Liver (tissue), 9 donors: Measurements from ENCODE around the gene C1orf174. TPM values are rescaled to one million over a fixed set of nuclear protein-coding genes. Genes with fewer than 3 reads are reported as not detected.

Experiments used
- DNase-seq: peaks from one replicate; pipeline ENCODE4 v3.0.0-alpha.2; 2017; ENCODE audit warnings: low spot score
- H3K27ac ChIP-seq, 2 donors: one replicate each; pipeline ENCODE4 v1.7.0; 2013; ENCODE audit warnings: inconsistent platforms in 2 of 2, low read length in 2 of 2, control low read depth in 1 of 2, low read depth in 1 of 2, mild to moderate bottlenecking in 1 of 2
- H3K27me3 ChIP-seq, 4 donors: one replicate each; pipeline versions ENCODE4 v1.6.1 to v1.7.0; 2013; ENCODE audit warnings: low read length in 3 of 4, inconsistent platforms in 1 of 4, mild to moderate bottlenecking in 1 of 4, moderate library complexity in 1 of 4; ENCODE audit not compliant: control insufficient read depth in 4 of 4, insufficient read depth in 4 of 4
- H3K36me3 ChIP-seq, 4 donors: one replicate each; pipeline versions ENCODE4 v1.6.1 to v1.7.0; 2013; ENCODE audit warnings: low read length in 3 of 4, mild to moderate bottlenecking in 3 of 4, low read depth in 1 of 4, moderate library complexity in 1 of 4; ENCODE audit not compliant: control insufficient read depth in 4 of 4, insufficient read depth in 3 of 4
- H3K4me1 ChIP-seq, 4 donors: one replicate each; pipeline versions ENCODE4 v1.6.1 to v1.7.0; 2013; ENCODE audit warnings: low read length in 3 of 4, mild to moderate bottlenecking in 3 of 4, moderate library complexity in 1 of 4; ENCODE audit not compliant: control insufficient read depth in 4 of 4, insufficient read depth in 4 of 4
- H3K4me3 ChIP-seq, 3 donors: one replicate each; pipeline versions ENCODE4 v1.6.1 to v1.7.0; 2013; ENCODE audit warnings: low read length in 3 of 3, control low read depth in 1 of 3, low read depth in 1 of 3, mild to moderate bottlenecking in 1 of 3
- H3K9ac ChIP-seq, 2 donors: one replicate each; pipeline ENCODE4 v1.7.0; 2013; ENCODE audit warnings: low read length in 2 of 2, mild to moderate bottlenecking in 2 of 2, moderate library complexity in 2 of 2, control low read depth in 1 of 2, low read depth in 1 of 2
- H3K9me3 ChIP-seq, 4 donors: one replicate each; pipeline versions ENCODE4 v1.6.1 to v1.7.0; 2013; ENCODE audit warnings: low read length in 3 of 4; ENCODE audit not compliant: control insufficient read depth in 4 of 4
- EGR1 ChIP-seq, 2 donors: IDR thresholded peaks; 2 replicates each; pipeline ENCODE4 v1.6.1; 2016 to 2018; ENCODE audit warnings: antibody characterized with exemption in 2 of 2, low read depth in 2 of 2
- FOXA1 ChIP-seq: IDR thresholded peaks from 2 replicates; pipeline ENCODE4 v1.6.1; 2016; ENCODE audit warnings: antibody characterized with exemption
- FOXA2 ChIP-seq: IDR thresholded peaks from 2 replicates; pipeline ENCODE4 v1.6.1; 2016; ENCODE audit warnings: antibody characterized with exemption
- GABPA ChIP-seq, 2 donors: IDR thresholded peaks in 1 of 2; conservative IDR thresholded peaks in 1 of 2; 2 replicates each; pipeline ENCODE4 v1.6.1; 2016; ENCODE audit warnings: antibody characterized with exemption in 2 of 2, mild to moderate bottlenecking in 1 of 2, moderate library complexity in 1 of 2
- HNF4A ChIP-seq, 2 donors: conservative IDR thresholded peaks; 2 replicates each; pipeline ENCODE4 v1.6.1; 2016; ENCODE audit warnings: antibody characterized with exemption in 2 of 2, mild to moderate bottlenecking in 2 of 2
- HNF4G ChIP-seq: IDR thresholded peaks from 2 replicates; pipeline ENCODE4 v1.6.1; 2016; ENCODE audit warnings: antibody characterized with exemption
- JUND ChIP-seq, 2 donors: IDR thresholded peaks; 2 replicates each; pipeline ENCODE4 v1.6.1; 2016; ENCODE audit warnings: antibody characterized with exemption in 2 of 2
- NR2F2 ChIP-seq: IDR thresholded peaks from 2 replicates; pipeline ENCODE4 v1.6.1; 2016; ENCODE audit warnings: antibody characterized with exemption
- RAD21 ChIP-seq, 2 donors: IDR thresholded peaks; 2 replicates each; pipeline ENCODE4 v1.6.1; 2016; ENCODE audit warnings: antibody characterized with exemption in 2 of 2, mild to moderate bottlenecking in 2 of 2
- RXRA ChIP-seq, 2 donors: IDR thresholded peaks; 2 replicates each; pipeline ENCODE4 v1.6.1; 2017 to 2018; ENCODE audit warnings: antibody characterized with exemption in 2 of 2, mild to moderate bottlenecking in 1 of 2
- SP1 ChIP-seq: IDR thresholded peaks from 2 replicates; pipeline ENCODE4 v1.6.1; 2018; ENCODE audit warnings: antibody characterized with exemption, mild to moderate bottlenecking
- TAF1 ChIP-seq: conservative IDR thresholded peaks from 2 replicates; pipeline ENCODE4 v1.6.1; 2016; ENCODE audit warnings: antibody characterized with exemption, mild to moderate bottlenecking
- YY1 ChIP-seq: IDR thresholded peaks from 2 replicates; pipeline ENCODE4 v1.6.1; 2016; ENCODE audit warnings: antibody characterized with exemption, mild to moderate bottlenecking
- WGBS: extraction: QIAGEN DNeasy Blood & Tissue Kit; methylation state at CpG from one replicate; pipeline ENCODE4 v1.1.7; 2013; 5-methylcytosine and 5-hydroxymethylcytosine counted together
- polyA plus RNA-seq, 2 donors: library from polyadenylated mRNA; stranded (reverse) in 1 of 2; unstranded in 1 of 2; fragments of 200-250 nt in 1 of 2; fragments of >200 nt in 1 of 2; fragmentation: Nextera tagmentation in 1 of 2; extraction: Ambion mirVana in 1 of 2; gene quantifications; one replicate each; pipeline versions ENCODE4 v1.2.1 to v1.2.3, GENCODE V29; 2013 to 2015
- total RNA-seq, 2 donors: library from RNA; depleted of rRNA; stranded (reverse); fragments of >200 nt; gene quantifications; one replicate each; pipeline ENCODE4 v1.2.3, GENCODE V29; 2014
- TF ChIP-seq, protein P1 (sequence below): fragments of 150-350 bp; IDR thresholded peaks from 2 replicates; pipeline ENCODE4 v1.5.1; 2017; ENCODE audit warnings: improper control_type of control experiment, low read depth, low read length; ENCODE audit not compliant: missing input control
- TF ChIP-seq, protein P2 (sequence below): IDR thresholded peaks from 2 replicates; pipeline ENCODE4 v1.6.1; 2016; ENCODE audit warnings: antibody characterized with exemption
- TF ChIP-seq, protein P3 (sequence below): IDR thresholded peaks from 2 replicates; pipeline ENCODE4 v1.6.1; 2016; ENCODE audit warnings: antibody characterized with exemption, mild to moderate bottlenecking
- TF ChIP-seq, protein P4 (sequence below): IDR thresholded peaks from 2 replicates; pipeline ENCODE4 v1.6.1; 2016; ENCODE audit warnings: antibody characterized with exemption
- TF ChIP-seq, protein P5 (sequence below): IDR thresholded peaks from 2 replicates; pipeline ENCODE4 v1.6.1; 2016; ENCODE audit warnings: antibody characterized with exemption
- donor health status: healthy.
- donor health status: healthy.
- donor health status: healthy.
- donor health status: healthy.
- donor health status: healthy.

Gene C1orf174
- total and polyA plus RNA-seq, 4 donors = 10.4 to 17.0 (median 13.8) TPM

DNA sequence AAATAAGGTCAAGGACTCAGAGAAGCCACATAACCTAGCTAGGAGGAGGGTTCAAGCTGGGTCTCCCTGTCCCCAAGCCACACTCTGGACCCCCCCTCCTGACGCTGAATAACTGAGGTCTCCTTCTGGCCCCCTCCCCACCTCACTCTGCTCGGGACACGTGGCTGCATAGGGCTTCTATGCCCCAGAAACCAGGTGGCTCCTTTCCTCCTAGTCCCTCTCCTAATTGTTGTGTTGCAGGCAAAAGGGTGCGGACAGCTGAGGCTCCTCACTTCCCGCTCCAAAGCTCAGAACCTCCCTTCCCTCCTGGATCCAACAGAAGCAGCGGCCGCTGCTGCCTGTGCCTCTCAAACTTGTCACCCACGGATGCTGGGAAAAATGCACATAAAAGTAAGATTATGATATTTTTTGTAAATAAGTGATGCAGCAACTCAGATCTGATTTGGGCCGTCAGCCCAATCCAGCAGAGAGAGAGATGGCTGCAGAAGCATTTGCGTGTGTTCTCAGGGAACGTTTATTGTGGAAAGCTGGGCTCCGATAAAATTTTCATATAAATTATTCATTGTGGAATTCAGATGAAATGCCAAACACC lies 40.8 kb upstream of the C1orf174 start:
- H3K4me1 ChIP-seq = no peaks in the 10 kb centered on the region
- WGBS = 67% methylated on average over 12 of the region's 12 CpGs

More for the DNA sequence above, 40.8 kb upstream of the C1orf174 start:
- H3K27me3 ChIP-seq = peaks cover 0 to 5% (median 3%) of the 10 kb centered on the region in 4 donors
- no peak overlapping the region for H3K4me3 ChIP-seq
- no peaks in the 10 kb centered on the region for H3K9me3 ChIP-seq
- no peak overlapping the region for H3K9ac ChIP-seq
- DNase-seq = no peak
- no peak for TF ChIP-seq EGR1 (IDR thresholded peaks at IDR 0.05; ENCODE audit: low read depth in 2 of 2)
- TF ChIP-seq, protein P1, sequence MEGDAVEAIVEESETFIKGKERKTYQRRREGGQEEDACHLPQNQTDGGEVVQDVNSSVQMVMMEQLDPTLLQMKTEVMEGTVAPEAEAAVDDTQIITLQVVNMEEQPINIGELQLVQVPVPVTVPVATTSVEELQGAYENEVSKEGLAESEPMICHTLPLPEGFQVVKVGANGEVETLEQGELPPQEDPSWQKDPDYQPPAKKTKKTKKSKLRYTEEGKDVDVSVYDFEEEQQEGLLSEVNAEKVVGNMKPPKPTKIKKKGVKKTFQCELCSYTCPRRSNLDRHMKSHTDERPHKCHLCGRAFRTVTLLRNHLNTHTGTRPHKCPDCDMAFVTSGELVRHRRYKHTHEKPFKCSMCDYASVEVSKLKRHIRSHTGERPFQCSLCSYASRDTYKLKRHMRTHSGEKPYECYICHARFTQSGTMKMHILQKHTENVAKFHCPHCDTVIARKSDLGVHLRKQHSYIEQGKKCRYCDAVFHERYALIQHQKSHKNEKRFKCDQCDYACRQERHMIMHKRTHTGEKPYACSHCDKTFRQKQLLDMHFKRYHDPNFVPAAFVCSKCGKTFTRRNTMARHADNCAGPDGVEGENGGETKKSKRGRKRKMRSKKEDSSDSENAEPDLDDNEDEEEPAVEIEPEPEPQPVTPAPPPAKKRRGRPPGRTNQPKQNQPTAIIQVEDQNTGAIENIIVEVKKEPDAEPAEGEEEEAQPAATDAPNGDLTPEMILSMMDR = no peak
- TF ChIP-seq, protein P2, sequence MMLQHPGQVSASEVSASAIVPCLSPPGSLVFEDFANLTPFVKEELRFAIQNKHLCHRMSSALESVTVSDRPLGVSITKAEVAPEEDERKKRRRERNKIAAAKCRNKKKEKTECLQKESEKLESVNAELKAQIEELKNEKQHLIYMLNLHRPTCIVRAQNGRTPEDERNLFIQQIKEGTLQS = no peak
- TF ChIP-seq TAF1 = no peak
- no peak for TF ChIP-seq JUND (IDR thresholded peaks at IDR 0.05)
- TF ChIP-seq FOXA1 = no peak
- no peak for TF ChIP-seq RXRA (IDR thresholded peaks at IDR 0.05)
- no peak for TF ChIP-seq GABPA (IDR thresholded peaks at IDR 0.05 in 1 of 2, conservative IDR thresholded peaks at IDR 0.05 in 1 of 2)
- TF ChIP-seq, protein P3, sequence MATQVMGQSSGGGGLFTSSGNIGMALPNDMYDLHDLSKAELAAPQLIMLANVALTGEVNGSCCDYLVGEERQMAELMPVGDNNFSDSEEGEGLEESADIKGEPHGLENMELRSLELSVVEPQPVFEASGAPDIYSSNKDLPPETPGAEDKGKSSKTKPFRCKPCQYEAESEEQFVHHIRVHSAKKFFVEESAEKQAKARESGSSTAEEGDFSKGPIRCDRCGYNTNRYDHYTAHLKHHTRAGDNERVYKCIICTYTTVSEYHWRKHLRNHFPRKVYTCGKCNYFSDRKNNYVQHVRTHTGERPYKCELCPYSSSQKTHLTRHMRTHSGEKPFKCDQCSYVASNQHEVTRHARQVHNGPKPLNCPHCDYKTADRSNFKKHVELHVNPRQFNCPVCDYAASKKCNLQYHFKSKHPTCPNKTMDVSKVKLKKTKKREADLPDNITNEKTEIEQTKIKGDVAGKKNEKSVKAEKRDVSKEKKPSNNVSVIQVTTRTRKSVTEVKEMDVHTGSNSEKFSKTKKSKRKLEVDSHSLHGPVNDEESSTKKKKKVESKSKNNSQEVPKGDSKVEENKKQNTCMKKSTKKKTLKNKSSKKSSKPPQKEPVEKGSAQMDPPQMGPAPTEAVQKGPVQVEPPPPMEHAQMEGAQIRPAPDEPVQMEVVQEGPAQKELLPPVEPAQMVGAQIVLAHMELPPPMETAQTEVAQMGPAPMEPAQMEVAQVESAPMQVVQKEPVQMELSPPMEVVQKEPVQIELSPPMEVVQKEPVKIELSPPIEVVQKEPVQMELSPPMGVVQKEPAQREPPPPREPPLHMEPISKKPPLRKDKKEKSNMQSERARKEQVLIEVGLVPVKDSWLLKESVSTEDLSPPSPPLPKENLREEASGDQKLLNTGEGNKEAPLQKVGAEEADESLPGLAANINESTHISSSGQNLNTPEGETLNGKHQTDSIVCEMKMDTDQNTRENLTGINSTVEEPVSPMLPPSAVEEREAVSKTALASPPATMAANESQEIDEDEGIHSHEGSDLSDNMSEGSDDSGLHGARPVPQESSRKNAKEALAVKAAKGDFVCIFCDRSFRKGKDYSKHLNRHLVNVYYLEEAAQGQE = no peak
- TF ChIP-seq, protein P4, sequence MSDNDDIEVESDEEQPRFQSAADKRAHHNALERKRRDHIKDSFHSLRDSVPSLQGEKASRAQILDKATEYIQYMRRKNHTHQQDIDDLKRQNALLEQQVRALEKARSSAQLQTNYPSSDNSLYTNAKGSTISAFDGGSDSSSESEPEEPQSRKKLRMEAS = no peak
- TF ChIP-seq RAD21 (IDR thresholded peaks at IDR 0.05) = no peak
- TF ChIP-seq FOXA2 = no peak
- no peak for TF ChIP-seq HNF4A (conservative IDR thresholded peaks at IDR 0.05)
- TF ChIP-seq, protein P5, sequence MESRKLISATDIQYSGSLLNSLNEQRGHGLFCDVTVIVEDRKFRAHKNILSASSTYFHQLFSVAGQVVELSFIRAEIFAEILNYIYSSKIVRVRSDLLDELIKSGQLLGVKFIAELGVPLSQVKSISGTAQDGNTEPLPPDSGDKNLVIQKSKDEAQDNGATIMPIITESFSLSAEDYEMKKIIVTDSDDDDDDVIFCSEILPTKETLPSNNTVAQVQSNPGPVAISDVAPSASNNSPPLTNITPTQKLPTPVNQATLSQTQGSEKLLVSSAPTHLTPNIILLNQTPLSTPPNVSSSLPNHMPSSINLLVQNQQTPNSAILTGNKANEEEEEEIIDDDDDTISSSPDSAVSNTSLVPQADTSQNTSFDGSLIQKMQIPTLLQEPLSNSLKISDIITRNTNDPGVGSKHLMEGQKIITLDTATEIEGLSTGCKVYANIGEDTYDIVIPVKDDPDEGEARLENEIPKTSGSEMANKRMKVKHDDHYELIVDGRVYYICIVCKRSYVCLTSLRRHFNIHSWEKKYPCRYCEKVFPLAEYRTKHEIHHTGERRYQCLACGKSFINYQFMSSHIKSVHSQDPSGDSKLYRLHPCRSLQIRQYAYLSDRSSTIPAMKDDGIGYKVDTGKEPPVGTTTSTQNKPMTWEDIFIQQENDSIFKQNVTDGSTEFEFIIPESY = no peak
- no peak for TF ChIP-seq SP1
- TF ChIP-seq YY1 = no peak
- no peak for TF ChIP-seq NR2F2
- no peak for TF ChIP-seq HNF4G
- no peak overlapping the region for H3K27ac ChIP-seq
- no peaks in the 10 kb centered on the region for H3K36me3 ChIP-seq
